Upper lobe of left lung (tissue), 4 donors: ENCODE measurements around the gene IL1RAPL1.

Experiments
- POLR2A ChIP-seq, 4 donors: fragments of 450-650 bp; IDR thresholded peaks; one replicate each; pipeline ENCODE4 v1.5.1; 2016 to 2017; ENCODE audit warnings: antibody characterized with exemption in 4 of 4, mild to moderate bottlenecking in 2 of 4
- TF ChIP-seq, protein P1 (sequence below), 6 experiments: fragments of 450-650 bp in 4 of 6; fragments of 200-600 bp in 2 of 6; sonication (generic) in 2 of 6; IDR thresholded peaks; one replicate each; pipeline ENCODE4 v1.5.1; 2016 to 2019; ENCODE audit warnings: antibody characterized with exemption in 6 of 6

DNA sequence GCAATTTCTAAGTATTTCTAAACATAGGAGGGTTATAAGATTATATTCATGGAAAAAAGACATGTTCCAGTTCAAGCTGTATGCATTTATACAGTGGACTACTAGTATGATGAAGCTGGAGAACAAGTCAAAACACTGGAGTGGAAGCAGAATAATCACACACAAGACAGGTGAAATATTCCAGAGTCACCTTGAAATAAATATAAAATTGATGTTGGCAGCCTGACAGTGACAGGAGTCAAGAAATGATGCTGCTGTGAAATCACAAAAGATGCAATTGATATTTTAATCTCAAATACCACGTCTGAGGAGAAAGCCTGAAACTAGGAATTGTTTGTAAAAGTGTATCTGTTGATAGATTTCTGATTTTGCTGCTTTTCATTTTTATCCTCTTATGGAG is 667.3 kb downstream of the IL1RAPL1 start:
- TF ChIP-seq, protein P1, sequence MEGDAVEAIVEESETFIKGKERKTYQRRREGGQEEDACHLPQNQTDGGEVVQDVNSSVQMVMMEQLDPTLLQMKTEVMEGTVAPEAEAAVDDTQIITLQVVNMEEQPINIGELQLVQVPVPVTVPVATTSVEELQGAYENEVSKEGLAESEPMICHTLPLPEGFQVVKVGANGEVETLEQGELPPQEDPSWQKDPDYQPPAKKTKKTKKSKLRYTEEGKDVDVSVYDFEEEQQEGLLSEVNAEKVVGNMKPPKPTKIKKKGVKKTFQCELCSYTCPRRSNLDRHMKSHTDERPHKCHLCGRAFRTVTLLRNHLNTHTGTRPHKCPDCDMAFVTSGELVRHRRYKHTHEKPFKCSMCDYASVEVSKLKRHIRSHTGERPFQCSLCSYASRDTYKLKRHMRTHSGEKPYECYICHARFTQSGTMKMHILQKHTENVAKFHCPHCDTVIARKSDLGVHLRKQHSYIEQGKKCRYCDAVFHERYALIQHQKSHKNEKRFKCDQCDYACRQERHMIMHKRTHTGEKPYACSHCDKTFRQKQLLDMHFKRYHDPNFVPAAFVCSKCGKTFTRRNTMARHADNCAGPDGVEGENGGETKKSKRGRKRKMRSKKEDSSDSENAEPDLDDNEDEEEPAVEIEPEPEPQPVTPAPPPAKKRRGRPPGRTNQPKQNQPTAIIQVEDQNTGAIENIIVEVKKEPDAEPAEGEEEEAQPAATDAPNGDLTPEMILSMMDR (IDR thresholded peaks at IDR 0.05): no peak
- TF ChIP-seq POLR2A (IDR thresholded peaks at IDR 0.05): no peak
